GM12872 (cell line): ENCODE data around the gene SUGCT.

Source experiments
- CTCF ChIP-seq: IDR thresholded peaks from 3 replicates; pipeline ENCODE4 v1.5.1; 2011; ENCODE audit warnings: low read depth, mild to moderate bottlenecking, low read length, moderate library complexity; ENCODE audit not compliant: insufficient read depth

Gene SUGCT

GRCh38 chr7:40276061-40276460 is 141.3 kb downstream of the SUGCT start:
- no peak for TF ChIP-seq CTCF

DNA sequence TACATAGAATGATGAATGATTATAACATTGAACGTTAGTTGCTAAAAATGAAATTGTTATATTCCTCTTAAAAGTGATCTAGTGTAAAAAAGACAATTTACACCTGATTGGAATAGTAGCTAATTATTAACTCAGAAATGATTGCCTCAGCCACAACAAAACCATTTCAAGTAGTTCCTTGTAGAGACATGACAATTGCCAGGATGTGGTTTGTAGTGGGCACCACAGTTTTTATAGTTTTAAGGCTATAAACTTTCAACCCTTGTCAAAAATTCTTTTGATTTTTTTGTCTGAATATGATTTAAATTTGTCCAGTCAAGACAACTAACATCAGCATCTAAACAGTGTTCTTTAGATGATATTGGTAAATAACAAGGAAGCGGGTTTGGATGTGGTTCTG is 145.2 kb downstream of the SUGCT start:
- no peak for TF ChIP-seq CTCF

- no peak for TF ChIP-seq CTCF
Observed at GRCh38 chr7:40282858-40283257, 148.1 kb downstream of the SUGCT start.

GRCh38 chr7:40283391-40283790 is 148.6 kb downstream of the SUGCT start:
- no peak for TF ChIP-seq CTCF

GRCh38 chr7:40288827-40289226 is 154.0 kb downstream of the SUGCT start:
- no peak for TF ChIP-seq CTCF

- TF ChIP-seq CTCF: no peak
Observed at GRCh38 chr7:40297741-40298311, 163.0 kb downstream of the SUGCT start.

- no peak for TF ChIP-seq CTCF
Observed at GRCh38 chr7:40298421-40298820, 163.6 kb downstream of the SUGCT start.
